Stimulated activated CD8-positive, alpha-beta memory T cell treated with anti-CD3 and anti-CD28 coated beads, Interleukin-12 subunit alpha, Interleukin-12 subunit beta, amount 100 ng/mL, for 24 hours (primary cell): ENCODE measurements around the gene ALDH1L1.

Source experiments
- DNase-seq: peaks from one replicate; pipeline ENCODE4 v3.0.0-alpha.2; 2020; ENCODE audit errors: extremely low read depth

Gene ALDH1L1

DNA sequence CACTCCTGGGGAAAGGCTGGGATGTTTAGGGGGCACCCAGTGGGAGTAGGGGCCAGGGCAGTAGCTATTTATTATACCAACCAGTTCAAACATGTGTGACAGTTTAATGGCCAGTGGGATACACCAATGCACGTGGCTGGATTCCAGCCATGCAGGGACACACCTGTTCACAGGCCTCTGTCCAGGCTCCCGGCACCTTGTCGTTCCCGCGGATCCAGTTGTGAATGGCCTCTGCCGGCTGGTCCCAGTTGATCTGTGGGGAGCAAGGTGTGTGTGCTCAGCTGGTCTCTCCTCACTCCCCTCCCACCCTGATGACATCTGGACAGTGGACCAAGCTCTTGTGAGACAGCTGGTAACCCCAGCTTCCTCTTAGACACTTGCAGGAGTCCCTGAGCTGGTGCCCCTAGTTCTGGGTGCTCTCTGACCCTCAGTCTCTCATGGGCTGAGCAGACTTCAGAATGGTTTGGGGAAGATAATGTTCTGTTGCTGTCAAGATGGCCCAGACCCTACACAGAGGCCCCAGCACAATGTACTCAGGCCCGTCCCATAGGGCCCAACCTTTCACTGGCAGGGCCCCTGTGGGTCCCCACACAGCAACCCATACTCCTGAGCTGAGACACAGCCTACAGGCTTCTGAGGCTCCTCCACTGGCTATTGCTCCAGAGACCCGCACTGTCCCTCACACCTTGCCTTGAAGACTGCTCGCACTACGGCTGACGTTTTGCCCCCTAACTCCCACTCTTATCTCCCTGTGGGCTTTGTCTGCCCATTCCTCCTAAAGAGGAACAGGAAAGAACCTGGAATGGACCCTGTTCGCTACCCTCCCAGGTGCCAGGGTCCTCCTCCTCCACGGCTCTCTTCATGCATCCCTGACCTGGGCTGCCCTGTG, 25.8 kb downstream of the ALDH1L1 start:
- DNase-seq, result no peak

DNA sequence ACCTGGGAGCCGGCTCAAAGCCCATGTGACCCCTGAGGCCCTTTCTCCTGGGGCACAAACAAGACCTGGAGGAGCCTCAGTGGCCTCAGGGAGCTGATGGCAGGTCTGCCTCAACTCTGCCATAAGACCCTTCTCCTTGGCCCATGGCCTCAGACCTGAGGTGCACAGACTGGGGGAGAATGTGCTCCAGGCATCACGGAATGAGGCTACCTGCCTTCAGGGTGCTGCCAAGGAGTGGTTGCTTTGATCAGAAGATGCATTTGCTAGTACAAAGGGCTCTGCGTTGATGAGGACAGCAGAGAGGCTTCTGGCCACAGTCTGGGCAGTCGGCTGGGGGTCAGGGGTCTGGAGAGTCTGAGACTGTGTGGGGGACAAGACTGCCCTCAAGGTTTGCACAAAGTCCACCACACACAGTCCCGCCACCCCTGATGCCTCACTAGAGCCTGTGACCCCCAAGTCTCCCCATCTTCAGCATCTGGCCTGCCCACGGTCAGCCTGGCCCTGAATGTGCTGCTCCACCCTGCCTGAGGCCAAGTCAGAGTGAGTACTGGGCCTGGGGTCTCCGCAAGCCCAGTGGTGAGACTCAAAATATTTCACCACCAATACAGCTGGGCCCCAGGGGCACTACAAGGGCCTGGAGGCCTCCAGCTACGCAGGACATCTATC, 26.6 kb downstream of the ALDH1L1 start:
- no peak for DNase-seq

DNA sequence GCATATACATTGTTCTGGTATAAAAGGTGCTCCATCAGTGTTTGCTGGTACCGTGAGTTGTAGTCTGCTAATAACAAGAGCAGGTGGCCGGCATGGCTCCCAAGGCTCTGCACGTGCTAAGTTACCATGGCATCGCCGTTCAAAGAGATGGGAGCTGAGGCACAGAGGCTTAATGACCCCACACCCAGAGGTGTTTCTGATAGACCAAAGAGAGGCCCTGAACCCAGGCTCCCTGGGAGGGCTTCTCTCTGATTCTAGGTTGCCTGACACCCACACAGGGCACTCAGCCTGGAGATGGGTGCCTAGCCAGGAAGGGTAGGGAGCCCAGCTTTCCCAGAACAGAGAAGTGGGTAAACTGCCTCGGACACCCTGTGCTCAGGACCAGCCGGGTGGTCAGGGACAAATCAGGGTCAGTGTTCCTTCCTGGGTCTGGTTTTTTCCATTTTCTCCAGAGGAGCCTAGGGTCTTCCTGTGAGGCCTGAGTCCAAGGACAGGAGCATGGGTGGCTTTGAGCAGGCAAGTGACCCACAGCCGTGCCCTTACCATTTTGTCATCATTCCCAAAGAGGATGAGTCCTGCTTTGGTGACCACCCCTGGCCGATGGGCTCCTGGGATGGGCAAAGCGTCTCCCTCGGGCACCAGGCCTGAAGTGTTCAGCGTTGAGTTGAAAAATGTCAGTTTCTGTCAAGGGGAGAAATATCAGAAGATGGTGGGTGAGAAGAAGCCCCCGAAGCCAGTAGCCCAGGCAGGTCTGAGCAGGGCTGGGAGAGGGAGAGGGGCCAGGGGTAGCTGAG, 27.3 kb downstream of the ALDH1L1 start:
- DNase-seq, result no peak

DNA sequence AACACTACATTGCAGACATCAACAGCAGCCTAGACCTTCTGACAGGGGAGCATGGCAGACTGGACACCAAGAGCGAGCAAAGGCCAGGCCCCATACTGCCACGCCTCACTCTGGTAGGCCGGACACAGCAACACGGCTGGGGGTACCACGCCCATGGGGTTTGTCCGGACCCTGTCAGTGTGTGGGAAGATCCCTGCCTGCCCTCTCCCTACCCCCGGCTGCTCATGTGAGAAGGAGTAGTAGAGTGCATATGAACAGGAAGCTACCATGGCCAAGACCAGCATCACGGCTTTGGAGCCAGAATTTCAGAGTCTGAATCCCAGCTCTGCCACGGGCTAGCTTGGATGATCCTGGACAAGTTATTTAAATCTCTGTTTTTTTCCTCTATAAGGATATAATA, 27.9 kb downstream of the ALDH1L1 start:
- no peak for DNase-seq

DNA sequence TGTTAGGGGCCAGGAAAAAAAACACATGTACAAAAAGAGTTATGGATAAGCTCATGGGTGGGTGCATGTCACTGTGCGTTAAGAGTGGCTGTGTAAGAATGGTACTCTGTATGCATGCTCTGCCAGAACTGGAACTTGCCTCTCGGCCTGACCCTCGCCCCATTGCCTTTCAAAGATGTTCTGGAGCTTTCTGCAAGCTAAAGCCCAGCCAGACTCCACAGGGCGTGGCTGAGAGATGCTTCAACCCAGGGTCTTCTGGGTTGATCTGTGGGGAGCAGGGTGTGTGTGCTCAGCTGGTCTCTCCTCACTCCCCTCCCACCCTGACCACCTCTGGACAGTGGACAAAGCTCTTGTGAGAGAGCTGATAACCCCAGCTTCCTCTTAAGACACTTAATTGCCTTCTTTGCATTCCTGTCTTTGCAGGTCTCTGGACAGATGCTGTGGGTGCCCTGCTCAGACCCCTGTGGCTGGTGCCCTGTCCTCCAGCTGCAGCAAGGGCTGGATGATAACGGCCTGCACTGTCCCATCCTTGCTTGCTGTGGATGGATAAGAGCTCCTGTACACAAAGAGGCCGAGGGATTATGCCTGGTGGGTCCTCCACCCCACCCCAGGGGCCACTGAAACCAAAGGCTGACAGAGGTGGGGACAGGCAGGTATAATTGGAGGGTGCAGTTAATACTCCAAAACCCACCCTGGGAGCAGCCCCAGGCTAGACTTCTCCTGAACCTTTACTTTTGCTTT, 28.7 kb downstream of the ALDH1L1 start:
- no peak for DNase-seq

DNA sequence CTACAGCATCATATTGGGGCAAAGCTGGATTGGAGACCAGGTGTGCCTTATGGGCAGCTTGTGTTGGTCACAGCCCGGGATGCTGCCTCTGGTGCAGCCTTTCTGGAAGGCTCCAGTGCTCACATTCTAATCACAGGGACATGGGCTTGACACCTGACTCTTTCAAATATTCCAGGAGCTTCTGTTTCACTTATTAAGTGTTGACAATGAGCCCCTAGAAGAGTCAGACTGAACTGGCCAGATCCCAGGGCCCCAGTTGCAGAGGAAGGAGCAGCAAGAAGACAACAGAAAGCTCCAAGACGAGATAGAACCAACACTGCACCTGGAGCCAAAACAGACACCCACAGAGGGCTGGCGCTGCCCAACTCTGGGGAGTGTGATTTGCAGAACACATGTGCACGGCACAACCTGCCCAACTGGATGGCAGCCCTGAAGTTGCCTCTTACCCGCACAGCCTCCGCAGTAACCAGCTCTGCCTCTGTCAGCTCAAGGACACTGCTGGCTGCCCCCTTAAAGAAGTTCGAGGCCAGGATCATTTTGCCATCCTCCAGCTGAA, 30.3 kb downstream of the ALDH1L1 start:
- DNase-seq, result no peak

DNA sequence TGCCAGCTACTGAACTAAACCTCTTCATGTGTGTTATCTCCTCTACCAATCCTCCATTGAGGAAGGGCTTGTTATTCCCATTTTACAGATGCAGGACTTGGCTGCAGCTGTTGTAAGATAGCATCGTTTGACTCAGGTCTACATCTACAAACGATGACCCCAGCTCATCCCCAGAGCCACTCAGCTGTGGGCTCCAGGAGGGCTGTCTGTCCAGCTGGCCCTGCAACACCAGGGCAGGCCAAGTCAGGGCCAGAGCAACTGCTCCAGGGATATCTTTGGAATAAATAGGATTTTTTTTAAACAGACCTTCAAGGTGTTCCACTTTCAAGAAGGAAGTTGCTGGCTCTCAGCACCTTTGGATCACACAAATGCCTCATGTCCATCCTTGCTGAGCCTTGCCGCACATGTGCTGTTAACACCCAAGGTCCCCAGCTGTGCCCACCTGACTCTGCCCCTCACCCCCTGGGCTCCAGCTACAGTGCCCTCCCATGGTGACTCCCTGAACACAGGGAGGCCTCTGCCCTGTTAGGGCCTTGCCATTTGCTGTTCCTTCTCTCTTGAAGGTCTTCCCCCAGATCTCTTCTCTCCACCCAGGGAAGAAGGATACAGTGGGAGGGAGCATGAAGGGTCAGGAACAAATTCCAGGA, 31.0 kb downstream of the ALDH1L1 start:
- DNase-seq, result no peak

DNA sequence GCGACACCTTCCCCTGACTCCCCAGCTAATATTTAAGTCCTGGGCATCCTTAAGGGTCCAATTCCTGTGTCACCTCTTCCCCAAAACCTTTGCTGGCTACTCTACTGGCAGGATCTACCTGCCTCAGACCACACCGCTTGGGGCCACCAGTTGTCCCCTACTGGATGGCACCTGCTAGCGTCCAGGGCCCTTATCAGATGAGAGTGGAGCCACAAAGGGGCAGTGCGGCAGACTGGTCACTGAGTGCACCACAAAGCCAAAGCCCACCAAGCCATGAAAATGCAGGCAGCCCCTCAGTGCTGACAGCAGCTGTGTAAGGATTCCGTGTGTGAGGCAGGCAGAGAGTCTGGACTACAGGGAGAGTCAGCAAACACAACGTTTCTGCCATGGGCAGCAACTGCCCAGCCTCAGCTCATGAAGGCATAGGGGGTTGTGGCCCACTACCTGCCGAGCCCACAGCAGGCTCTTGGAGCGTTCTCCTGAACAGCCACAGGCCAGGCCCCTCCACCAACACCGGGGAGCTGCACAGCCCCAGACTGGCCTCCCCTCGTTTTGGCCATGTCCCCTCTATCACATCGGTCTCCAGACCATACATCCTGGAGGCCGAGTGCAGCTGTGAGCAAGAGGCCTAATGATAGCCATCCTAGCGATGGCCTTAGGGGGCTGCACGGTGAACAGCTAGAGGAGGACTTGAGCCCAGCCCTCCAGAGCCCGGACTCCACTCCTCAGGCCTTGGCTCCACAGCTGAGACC, 32.3 kb downstream of the ALDH1L1 start:
- no peak for DNase-seq

DNA sequence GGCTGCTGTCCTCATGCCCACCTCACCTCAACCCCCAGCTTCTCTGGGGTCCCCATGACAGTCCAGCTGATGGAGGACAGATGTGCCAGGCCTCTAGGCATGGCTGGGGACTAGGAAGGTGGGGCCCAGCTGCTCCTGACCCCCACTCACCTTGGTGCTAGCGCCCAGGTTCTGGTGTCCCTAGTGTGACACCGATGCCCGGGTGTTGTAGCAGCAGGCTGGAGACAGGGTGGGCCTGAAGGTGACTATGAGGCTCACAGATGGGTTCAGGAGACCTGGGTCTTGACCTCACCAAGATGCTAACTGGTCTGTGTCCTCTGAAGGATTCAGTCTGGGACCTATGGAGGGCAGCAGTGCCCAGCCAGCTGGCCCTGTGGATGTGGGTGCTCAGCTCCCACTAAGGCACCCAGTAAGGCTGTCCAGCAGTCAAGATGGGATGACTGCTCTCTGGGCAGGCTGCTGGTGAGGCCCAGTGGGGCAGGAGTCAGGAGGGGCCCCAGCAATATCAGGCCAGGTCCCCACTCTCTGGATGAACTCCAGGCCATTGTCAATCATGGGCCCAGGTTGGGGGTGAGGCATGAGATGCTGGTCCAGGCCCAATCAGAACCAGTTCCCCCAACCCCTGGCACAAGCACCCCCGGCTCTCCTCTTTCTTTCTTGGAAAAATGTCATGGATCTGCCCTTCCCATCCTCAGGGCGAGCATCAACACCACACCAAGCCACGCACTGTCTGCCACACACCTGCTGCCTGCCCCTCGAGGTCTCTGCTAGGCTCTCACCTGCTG, 33.0 kb downstream of the ALDH1L1 start:
- no peak for DNase-seq

DNA sequence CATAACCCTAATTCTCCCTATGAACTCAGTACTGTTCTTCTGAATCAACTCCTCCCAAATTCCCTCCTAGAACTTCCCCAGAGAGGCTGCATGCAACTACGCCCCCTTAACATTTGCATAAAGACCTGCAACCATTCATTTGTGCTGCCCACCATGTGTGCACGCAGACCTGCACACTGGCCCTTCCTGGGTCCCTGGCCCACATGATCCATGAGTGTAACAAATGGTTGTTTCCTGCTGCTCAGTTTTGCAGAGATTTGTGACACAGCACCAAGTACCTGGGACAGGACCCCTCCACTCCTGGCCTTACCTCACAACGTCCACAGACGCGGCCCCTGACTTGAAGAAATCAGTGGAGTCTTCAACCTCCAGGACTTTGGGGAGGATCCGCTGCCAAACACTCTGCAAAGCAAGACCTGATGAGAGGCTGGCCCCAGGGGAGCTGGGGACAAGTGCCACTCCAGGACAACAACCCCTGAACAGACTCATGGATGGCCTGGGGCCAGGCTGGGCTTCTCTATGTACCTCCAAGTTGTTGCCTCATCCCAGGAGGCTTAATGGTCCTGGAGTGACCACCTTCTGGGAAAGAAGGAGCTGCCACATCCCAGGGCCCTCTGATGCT, 33.8 kb downstream of the ALDH1L1 start:
- DNase-seq, result no peak

DNA sequence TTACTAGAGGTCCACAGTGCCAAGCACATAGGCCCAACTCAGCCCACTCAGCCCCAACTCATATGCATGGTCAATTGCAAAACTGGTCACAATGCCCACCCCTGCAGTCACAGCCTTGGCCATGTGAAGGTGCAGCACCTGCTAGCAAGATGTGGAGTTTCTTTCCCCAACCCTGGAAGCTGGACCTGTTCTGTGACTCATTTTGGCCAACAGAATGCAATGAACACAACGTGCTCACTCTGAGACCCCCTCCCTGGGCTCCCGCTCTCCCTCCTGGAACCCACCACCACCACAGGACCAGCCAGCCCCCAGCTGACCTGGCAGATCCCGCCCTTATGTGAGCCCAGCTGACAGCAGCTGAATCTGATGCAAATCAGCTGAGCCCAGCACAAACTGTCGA, 34.4 kb downstream of the ALDH1L1 start:
- DNase-seq, result no peak

DNA sequence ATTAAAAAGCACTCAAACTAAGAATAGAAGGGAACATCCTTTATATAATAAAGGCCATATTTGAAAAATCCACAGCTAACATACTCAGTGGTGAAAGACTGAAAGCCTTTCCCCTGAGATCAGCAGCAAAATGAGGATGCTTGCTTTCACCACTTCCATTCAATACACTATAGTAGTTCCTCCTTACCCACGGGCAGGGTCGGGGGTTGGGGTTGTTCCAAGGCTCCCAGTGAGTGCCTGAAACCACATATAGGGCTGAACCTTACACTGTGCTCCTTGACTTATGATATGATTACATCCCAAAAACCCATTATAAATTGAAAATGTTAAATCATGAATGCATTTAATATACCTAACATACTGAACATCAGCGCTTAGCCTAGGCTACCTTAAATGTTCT, 37.7 kb downstream of the ALDH1L1 start:
- no peak for DNase-seq

DNA sequence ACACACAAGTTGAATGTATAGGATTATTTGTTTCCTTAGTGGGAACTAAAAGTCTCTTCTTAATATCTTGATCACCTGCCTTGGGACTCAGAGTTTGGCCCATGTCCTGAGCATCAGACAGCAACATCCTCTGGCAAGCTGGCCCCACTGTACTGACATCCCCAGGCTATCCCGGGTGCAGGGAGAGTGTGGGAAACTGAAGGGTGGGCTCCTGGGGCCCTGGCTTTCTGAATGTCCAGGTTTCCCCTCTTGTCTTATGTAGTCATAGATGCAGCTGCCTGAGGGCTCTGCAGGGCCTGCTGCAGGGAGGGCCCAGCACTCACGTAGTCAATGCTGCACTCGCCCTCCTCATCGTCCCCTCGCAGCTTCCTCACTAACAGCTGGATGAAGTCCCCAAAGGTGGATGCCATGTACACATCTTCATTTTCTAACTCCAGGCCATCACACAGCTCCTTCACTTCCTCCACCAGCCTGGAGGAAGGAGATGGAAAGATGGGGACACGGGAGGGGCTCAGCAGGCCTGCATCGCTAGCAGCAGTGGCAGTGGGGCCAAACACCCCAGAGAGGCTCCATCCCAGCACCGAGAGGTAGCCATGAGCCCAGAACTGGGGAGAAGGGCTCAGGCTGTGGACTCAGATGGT, 42.8 kb downstream of the ALDH1L1 start:
- DNase-seq, result no peak

DNA sequence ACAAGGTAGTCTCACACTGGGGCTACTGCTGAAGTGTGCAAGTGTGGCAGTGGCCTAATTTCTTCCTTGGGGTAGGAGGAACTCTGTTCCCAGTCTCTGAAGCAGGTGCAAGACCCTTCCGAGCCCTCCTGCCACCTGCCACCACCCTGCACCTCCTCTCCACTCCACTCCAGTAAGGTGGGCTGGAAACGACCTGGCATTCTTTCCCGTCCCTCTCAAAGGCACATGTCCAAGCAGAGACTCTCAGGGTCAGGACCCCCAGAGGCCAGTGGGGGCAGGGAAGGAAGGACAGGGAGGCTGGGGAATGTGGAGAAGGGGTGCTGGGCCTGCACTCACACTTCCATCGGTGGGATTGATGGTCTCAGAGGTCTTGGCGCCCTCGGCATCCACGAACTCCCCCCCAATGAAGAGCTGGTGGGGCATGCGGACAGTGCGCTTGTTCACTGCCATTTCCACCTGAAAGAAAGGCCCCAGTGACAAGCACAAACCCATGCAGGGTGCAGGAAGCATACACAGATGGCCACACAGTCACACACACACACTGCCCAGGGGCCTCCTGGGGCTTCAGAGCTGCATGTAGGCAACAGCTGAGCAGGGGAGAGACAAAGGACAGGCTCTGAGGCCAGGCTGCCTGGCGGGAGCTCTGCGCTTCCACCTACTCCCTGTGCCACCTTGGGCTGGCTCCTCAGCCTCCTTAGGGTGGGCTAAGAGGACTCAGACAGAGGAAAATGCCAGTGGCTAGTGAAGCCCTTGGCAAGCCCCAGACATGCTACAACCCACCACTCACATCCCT, 43.8 kb downstream of the ALDH1L1 start:
- DNase-seq, result no peak

DNA sequence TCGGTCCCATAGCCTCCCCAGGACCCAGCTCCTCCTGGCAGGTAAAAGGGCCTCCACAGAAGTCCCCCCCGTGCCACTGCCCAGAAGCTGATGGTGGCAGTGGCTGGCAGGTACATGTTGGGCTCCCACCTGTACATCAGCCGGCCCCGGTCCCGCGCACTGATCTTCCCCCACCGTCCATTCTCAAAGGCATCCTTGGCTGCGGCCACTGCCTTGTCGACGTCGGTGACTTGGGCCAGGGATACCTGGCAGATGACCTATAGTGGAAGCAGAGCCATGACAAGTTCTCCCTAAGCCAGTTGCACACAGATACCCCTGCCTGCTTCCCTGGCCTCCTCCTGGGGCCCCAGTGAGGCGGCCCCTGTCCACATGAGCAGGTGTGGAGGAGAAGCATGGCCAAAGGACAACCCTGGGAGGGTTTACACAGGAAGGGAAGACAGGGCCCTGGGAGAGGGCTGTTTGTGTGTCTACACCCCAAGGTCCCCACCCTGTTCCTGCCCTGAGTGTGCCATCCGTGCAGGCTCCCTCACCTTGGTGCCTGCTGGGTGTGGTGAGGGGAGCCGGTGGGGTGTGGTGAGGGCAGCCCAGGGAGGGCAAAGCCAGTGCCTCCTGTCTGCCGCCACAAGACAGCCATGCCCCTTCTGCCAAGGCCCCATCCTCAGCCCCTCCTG, 44.8 kb downstream of the ALDH1L1 start:
- DNase-seq, result no peak

DNA sequence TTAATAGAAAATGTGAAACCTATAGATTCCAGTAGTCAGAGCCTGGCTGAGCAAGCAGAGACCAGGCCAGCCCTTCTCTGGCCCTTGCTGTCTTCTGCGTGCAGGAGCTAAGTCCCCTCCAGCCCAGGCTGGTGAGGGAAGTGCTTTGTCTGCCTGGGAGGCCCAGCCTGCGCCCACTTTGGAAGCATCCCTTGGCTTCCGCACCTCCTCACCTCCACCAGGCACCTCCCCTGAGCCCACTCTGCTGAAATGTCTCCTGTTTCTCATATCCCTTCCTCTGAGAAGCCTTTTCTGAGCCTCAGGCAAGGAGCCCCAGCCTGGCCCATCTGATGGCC, 45.3 kb downstream of the ALDH1L1 start:
- no peak for DNase-seq
